Measurements from ENCODE around the gene COQ8A.
A peak's percentile ranks its signal among the peaks of the same experiment; 100 is the strongest.

COQ8A gene

GRCh38 chr1:226940029-226940805 lies at the start of gene COQ8A:
TSS of gene COQ8A (plus strand) at chr1:226940294. CDS start at chr1:226961386, 21,092 bp downstream.
- peak; percentile 100 for DNase-seq

GRCh38 chr1:226890331-226891108 lies 49.6 kb upstream of the COQ8A start:
- DNase-seq: no peak

GRCh38 chr1:226891346-226891745 lies 48.7 kb upstream of the COQ8A start:
- DNase-seq: no peak

GRCh38 chr1:226891846-226892523 lies 48.1 kb upstream of the COQ8A start:
- no peak for DNase-seq

- DNase-seq: no peak
Measured at GRCh38 chr1:226892524-226892875, 47.6 kb upstream of the COQ8A start.

- no peak for DNase-seq
Measured at GRCh38 chr1:226893936-226894335, 46.2 kb upstream of the COQ8A start.

GRCh38 chr1:226894826-226895225 lies 45.3 kb upstream of the COQ8A start:
- DNase-seq: no peak

GRCh38 chr1:226895644-226896043 lies 44.5 kb upstream of the COQ8A start:
- DNase-seq: no peak

GRCh38 chr1:226898246-226898645 lies 41.8 kb upstream of the COQ8A start:
- no peak for DNase-seq

GRCh38 chr1:226901421-226901820 lies 38.7 kb upstream of the COQ8A start:
- DNase-seq: no peak

GRCh38 chr1:226902601-226903000 lies 37.5 kb upstream of the COQ8A start:
- no peak for DNase-seq

- DNase-seq: no peak
Measured at GRCh38 chr1:226903819-226904716, 36.0 kb upstream of the COQ8A start.

GRCh38 chr1:226904772-226905171 lies 35.3 kb upstream of the COQ8A start:
- no peak for DNase-seq

- no peak for DNase-seq
Measured at GRCh38 chr1:226908419-226908818, 31.7 kb upstream of the COQ8A start.

- DNase-seq: no peak
Measured at GRCh38 chr1:226908913-226909312, 31.2 kb upstream of the COQ8A start.

- no peak for DNase-seq
Measured at GRCh38 chr1:226912587-226913176, 27.4 kb upstream of the COQ8A start.

- DNase-seq: no peak
Measured at GRCh38 chr1:226915672-226915995, 24.5 kb upstream of the COQ8A start.

- no peak for DNase-seq
Measured at GRCh38 chr1:226916497-226916896, 23.6 kb upstream of the COQ8A start.

GRCh38 chr1:226919587-226919986 lies 20.5 kb upstream of the COQ8A start:
- DNase-seq: no peak

GRCh38 chr1:226919995-226920394 lies 20.1 kb upstream of the COQ8A start:
- DNase-seq: no peak

- no peak for DNase-seq
Measured at GRCh38 chr1:226920446-226920894, 19.6 kb upstream of the COQ8A start.

- no peak for DNase-seq
Measured at GRCh38 chr1:226921504-226921903, 18.6 kb upstream of the COQ8A start.
